ENCODE results near the gene KLK5. TPM values are rescaled to one million over a fixed set of nuclear protein-coding genes. Genes with fewer than 3 reads are reported as not detected.

KLK5 gene
- total and polyA plus RNA-seq, 8 donors, result 0.21 to 0.99 (median 0.46) TPM; not detected in 1

- intact Hi-C loops (cut with DNase I), result no loop called here
- peak; percentile 45 for ATAC-seq
Observed at GRCh38 chr19:50909240-50910070, 43.4 kb downstream of the KLK5 start.

GRCh38 chr19:50908336-50908735, 44.5 kb downstream of the KLK5 start:
- Histone ChIP-seq H3K9me3 (no peaks in the 10 kb centered on the region), H3K4me1 (no peaks in the 10 kb centered on the region), H3K4me3 (no peak overlapping the region), H3K36me3 (no peaks in the 10 kb centered on the region), H3K27ac (no peak overlapping the region), H3K27me3 (peaks cover 31 to 84% of the 10 kb centered on the region in 2 donors)
- intact Hi-C loops (cut with DNase I), result no loop called here
- no peak for ATAC-seq
- TF ChIP-seq CTCF (IDR thresholded peaks at IDR 0.05), result no peak
- DNase-seq, result no peak

More at GRCh38 chr19:50909240-50910070, 43.4 kb downstream of the KLK5 start:
- H3K9me3 ChIP-seq, result no peaks in the 10 kb centered on the region
- no peak overlapping the region for H3K4me3 ChIP-seq
- TF ChIP-seq CTCF (IDR thresholded peaks at IDR 0.05), result no peak
- H3K27ac ChIP-seq, result no peak overlapping the region
- no peak for DNase-seq
- no peaks in the 10 kb centered on the region for H3K36me3 ChIP-seq
- H3K27me3 ChIP-seq, result peaks cover 31 to 86% of the 10 kb centered on the region in 2 donors
- no peaks in the 10 kb centered on the region for H3K4me1 ChIP-seq

- ATAC-seq, result no peak
- H3K4me1 ChIP-seq, result no peaks in the 10 kb centered on the region
- H3K36me3 ChIP-seq, result no peaks in the 10 kb centered on the region
- intact Hi-C loops (cut with DNase I), result no loop called here
- no peak overlapping the region for H3K27ac ChIP-seq
- no peak overlapping the region for H3K4me3 ChIP-seq
- peak in 1 of 4 donors; percentile 17 for DNase-seq
- H3K9me3 ChIP-seq, result no peaks in the 10 kb centered on the region
- H3K27me3 ChIP-seq, result peaks cover 22 to 63% of the 10 kb centered on the region in 2 donors
- TF ChIP-seq CTCF (IDR thresholded peaks at IDR 0.05), result no peak
Observed at GRCh38 chr19:50906217-50906616, 46.6 kb downstream of the KLK5 start.

- no peaks in the 10 kb centered on the region for H3K36me3 ChIP-seq
- intact Hi-C loops (cut with DNase I), result no loop called here
- DNase-seq (no peak), ATAC-seq (no peak)
- no peak overlapping the region for H3K27ac ChIP-seq
- no peak for TF ChIP-seq CTCF (IDR thresholded peaks at IDR 0.05)
- H3K27me3 ChIP-seq, result peaks cover 0 to 36% of the 10 kb centered on the region in 2 donors
- no peaks in the 10 kb centered on the region for H3K4me1 ChIP-seq
- no peaks in the 10 kb centered on the region for H3K9me3 ChIP-seq
- H3K4me3 ChIP-seq, result no peak overlapping the region
Observed at GRCh38 chr19:50902640-50903039, 50.2 kb downstream of the KLK5 start.

- DNase-seq, result no peak
- intact Hi-C loops (cut with DNase I), result no loop called here
- no peak overlapping the region for H3K4me3 ChIP-seq
- no peak for TF ChIP-seq CTCF (IDR thresholded peaks at IDR 0.05)
- no peaks in the 10 kb centered on the region for H3K36me3 ChIP-seq
- no peak overlapping the region for H3K27ac ChIP-seq
- peaks cover 0 to 19% of the 10 kb centered on the region in 2 donors for H3K27me3 ChIP-seq
- no peaks in the 10 kb centered on the region for H3K4me1 ChIP-seq
- no peak for ATAC-seq
- H3K9me3 ChIP-seq, result no peaks in the 10 kb centered on the region
Observed at GRCh38 chr19:50899569-50899968, 53.3 kb downstream of the KLK5 start.
